ENCODE data around the gene MANF. TPM values are rescaled to one million over a fixed set of nuclear protein-coding genes. Genes with fewer than 3 reads are reported as not detected.
A peak's percentile ranks its signal among the peaks of the same experiment; 100 is the strongest.

The MANF gene
- total and polyA plus RNA-seq, 2 donors (not counting 1 experiment from before 2014, with no cell fraction given): 19.8 to 29.7 TPM

DNA sequence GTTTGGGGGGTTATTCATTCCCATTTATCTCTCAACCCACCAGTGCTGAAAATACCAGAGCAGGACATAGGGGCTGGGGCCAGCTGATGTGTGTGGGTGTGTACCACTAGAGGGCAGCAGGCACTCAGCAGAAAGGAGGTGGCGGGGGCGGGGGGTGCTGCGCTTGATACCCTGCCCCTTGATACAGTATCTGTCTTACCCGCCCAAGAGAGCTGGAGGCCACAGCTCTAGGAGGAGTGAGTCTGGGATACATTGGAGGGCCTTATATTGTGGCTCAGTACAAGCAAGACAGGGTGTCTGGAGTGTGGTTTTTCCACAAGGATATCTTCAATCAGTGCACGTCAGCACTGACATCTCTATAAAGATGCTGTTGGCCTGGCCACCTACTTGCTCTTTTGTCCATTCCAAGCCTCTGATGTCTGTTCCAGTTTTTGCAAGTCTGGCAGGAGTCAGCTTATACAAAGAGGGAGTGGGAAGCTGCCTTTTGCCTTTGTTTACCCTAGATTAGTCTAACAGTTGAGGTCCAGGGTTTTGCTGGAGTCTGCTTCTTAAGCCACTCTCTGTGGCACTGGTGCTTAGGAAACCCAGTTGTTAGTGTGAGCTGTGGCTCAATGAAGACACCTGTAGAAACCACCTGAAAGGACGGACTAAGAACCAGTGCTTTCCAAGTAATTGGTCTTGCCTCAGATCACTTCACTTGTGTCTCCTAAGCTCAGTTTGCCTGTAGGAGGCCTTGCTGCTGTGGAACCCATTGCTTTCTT lies 4.5 kb downstream of the MANF start:
- Histone ChIP-seq H3K9ac (ENCODE audit: low read length) (no peak overlapping the region), H3K79me2 (ENCODE audit: control insufficient read depth, insufficient read depth, low read length) (peaks cover 56% of the 10 kb centered on the region), H4K20me1 (ENCODE audit: control insufficient read depth, insufficient read depth, low read length, poor library complexity, severe bottlenecking) (peaks cover 35% of the 10 kb centered on the region), H3K36me3 (replicated peaks in 1 of 2; ENCODE audit: control extremely low read depth in 1 of 2, control insufficient read depth in 1 of 2, extremely low read depth in 1 of 2, insufficient read depth in 2 of 2, low read length in 1 of 2) (peaks cover 0 to 44% of the 10 kb centered on the region in 2 experiments), H3K4me1 (ENCODE audit: control insufficient read depth in 2 of 2, insufficient read depth in 2 of 2, low read length in 2 of 2) (peaks cover 30 to 44% of the 10 kb centered on the region in 2 donors), H2AFZ (ENCODE audit: insufficient read depth, low read depth, low read length, poor library complexity, severe bottlenecking) (no peak overlapping the region), H3K9me3 (ENCODE audit: control extremely low read depth in 1 of 3, control insufficient read depth in 2 of 3, insufficient read depth in 1 of 3, low read length in 2 of 3) (no peaks in the 10 kb centered on the region), H3K27ac (ENCODE audit: low read length in 2 of 2) (no peak overlapping the region), H3K4me2 (replicated peaks; ENCODE audit: low read depth, low read length, poor library complexity, severe bottlenecking) (no peak overlapping the region), H3K27me3 (replicated peaks in 1 of 4; ENCODE audit: control extremely low read depth in 1 of 4, control insufficient read depth in 3 of 4, insufficient read depth in 4 of 4, low read length in 3 of 4) (no peaks in the 10 kb centered on the region), H3K4me3 (ENCODE audit: control extremely low read depth in 1 of 5, extremely low read depth in 1 of 5, insufficient read depth in 1 of 5, low read depth in 2 of 5, low read length in 4 of 5) (no peak overlapping the region)
- Mint-ChIP-seq H3K4me3 (no peak overlapping the region), H3K9me3 (ENCODE audit: insufficient read depth) (no peaks in the 10 kb centered on the region), H3K27me3 (no peaks in the 10 kb centered on the region), H3K4me1 (peaks cover 63% of the 10 kb centered on the region), H3K27ac (peak overlapping the region; percentile 71)
- DNase-seq: peak; percentile 67
- 58% methylated on average over 4 of the region's 6 CpGs for WGBS (ENCODE audit: insufficient coverage)
- POLR2A ChIA-PET: interaction anchor here (0.5 to 0.7 kb wide), 2 partner anchors 111 to 774 kb away, joined by 3 to 5 read pairs; no protein-coding TSS in a partner anchor
- intact Hi-C loops (cut with micrococcal nuclease): loop anchor here (1.0 to 10.0 kb wide), 4 partner anchors 553 to 1145 kb away; partner anchors contain the start of genes HYAL3, IFRD2, NAA80 and NT5DC2
- TF ChIP-seq EZH2 (IDR thresholded peaks at IDR 0.05; ENCODE audit: borderline replicate concordance, insufficient read depth, low read depth, low read length, poor library complexity, severe bottlenecking): no peak
- TF ChIP-seq, protein P1, sequence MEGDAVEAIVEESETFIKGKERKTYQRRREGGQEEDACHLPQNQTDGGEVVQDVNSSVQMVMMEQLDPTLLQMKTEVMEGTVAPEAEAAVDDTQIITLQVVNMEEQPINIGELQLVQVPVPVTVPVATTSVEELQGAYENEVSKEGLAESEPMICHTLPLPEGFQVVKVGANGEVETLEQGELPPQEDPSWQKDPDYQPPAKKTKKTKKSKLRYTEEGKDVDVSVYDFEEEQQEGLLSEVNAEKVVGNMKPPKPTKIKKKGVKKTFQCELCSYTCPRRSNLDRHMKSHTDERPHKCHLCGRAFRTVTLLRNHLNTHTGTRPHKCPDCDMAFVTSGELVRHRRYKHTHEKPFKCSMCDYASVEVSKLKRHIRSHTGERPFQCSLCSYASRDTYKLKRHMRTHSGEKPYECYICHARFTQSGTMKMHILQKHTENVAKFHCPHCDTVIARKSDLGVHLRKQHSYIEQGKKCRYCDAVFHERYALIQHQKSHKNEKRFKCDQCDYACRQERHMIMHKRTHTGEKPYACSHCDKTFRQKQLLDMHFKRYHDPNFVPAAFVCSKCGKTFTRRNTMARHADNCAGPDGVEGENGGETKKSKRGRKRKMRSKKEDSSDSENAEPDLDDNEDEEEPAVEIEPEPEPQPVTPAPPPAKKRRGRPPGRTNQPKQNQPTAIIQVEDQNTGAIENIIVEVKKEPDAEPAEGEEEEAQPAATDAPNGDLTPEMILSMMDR (IDR thresholded peaks at IDR 0.05): peak; percentile 78
- no peak for ATAC-seq (ENCODE audit: low read depth)
- CTCF ChIA-PET: interaction anchor here (0.6 to 8.6 kb wide), 19 partner anchors 9 to 1006 kb away, joined by 3 to 67 read pairs (median 5); partner anchors contain the start of genes CISH, DCAF1 and MAPKAPK3
